Measurements from ENCODE around the gene MSTN. TPM values are rescaled to one million over a fixed set of nuclear protein-coding genes. Genes with fewer than 3 reads are reported as not detected.

MSTN gene
- total RNA-seq, 1 experiment from 2014 or later = not detected

GRCh38 chr2:190079160-190079559 is 16.6 kb upstream of the MSTN start:
- Histone ChIP-seq H3K36me3 (ENCODE audit: low read depth) (no peaks in the 10 kb centered on the region), H3K79me2 (ENCODE audit: low read depth) (no peaks in the 10 kb centered on the region), H3K9me2 (ENCODE audit: insufficient read depth) (no peaks in the 10 kb centered on the region), H3F3A (ENCODE audit: insufficient read depth, low read depth) (no peaks in the 10 kb centered on the region), H3K27me3 (ENCODE audit: insufficient read depth, low read depth) (no peaks in the 10 kb centered on the region), H3K9me3 (ENCODE audit: insufficient read depth, low read depth) (no peaks in the 10 kb centered on the region; the same call in 1 of the 2 replicates), H4K20me1 (ENCODE audit: insufficient read depth) (no peaks in the 10 kb centered on the region), H2AFZ (no peak overlapping the region; the same call in 1 of the 2 replicates), H3K4me1 (replicated peaks; ENCODE audit: insufficient read depth) (no peaks in the 10 kb centered on the region), H3K27ac (no peak overlapping the region), H3K4me3 (no peak overlapping the region), H3K4me2 (no peak overlapping the region)
- intact Hi-C loops (cut with micrococcal nuclease; ENCODE audit: unreplicated experiment) = no loop called here
- ChIA-PET POLR2A (ENCODE audit: unreplicated experiment) (no interaction called here), CTCF (no interaction called here)
- no TSS peak for BruUV-seq (replicated peaks)
- DNase-seq = no peak
- TF ChIP-seq, protein P1, sequence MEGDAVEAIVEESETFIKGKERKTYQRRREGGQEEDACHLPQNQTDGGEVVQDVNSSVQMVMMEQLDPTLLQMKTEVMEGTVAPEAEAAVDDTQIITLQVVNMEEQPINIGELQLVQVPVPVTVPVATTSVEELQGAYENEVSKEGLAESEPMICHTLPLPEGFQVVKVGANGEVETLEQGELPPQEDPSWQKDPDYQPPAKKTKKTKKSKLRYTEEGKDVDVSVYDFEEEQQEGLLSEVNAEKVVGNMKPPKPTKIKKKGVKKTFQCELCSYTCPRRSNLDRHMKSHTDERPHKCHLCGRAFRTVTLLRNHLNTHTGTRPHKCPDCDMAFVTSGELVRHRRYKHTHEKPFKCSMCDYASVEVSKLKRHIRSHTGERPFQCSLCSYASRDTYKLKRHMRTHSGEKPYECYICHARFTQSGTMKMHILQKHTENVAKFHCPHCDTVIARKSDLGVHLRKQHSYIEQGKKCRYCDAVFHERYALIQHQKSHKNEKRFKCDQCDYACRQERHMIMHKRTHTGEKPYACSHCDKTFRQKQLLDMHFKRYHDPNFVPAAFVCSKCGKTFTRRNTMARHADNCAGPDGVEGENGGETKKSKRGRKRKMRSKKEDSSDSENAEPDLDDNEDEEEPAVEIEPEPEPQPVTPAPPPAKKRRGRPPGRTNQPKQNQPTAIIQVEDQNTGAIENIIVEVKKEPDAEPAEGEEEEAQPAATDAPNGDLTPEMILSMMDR (conservative IDR thresholded peaks at IDR 0.05) = no peak
- TF ChIP-seq EZH2 (IDR thresholded peaks at IDR 0.05; ENCODE audit: low read depth) = no peak

DNA sequence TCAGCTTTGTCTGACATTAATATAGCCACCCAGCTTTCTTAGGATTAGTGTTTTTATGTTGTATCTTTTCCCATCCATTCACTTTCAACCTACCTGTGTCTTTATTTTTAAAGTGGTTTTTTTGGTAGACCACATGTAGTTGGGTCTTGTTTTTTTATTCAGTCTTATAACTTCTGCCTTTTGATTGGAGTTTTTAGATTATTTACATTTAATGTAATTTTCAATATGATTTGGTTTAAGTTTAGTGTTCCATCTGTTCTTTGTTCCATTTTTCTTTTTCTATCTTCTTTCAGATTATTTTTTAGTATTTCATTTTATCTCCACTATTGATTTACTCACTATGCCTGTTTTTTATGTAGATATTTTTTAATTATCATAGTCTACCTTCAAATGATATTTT is 13.1 kb upstream of the MSTN start:
- POLR2A ChIA-PET (ENCODE audit: unreplicated experiment) = no interaction called here
- Histone ChIP-seq H3F3A (ENCODE audit: insufficient read depth, low read depth) (no peaks in the 10 kb centered on the region), H3K4me2 (no peak overlapping the region), H3K27ac (no peak overlapping the region), H3K4me1 (replicated peaks; ENCODE audit: insufficient read depth) (no peaks in the 10 kb centered on the region), H3K36me3 (ENCODE audit: low read depth) (no peaks in the 10 kb centered on the region), H3K9me3 (ENCODE audit: insufficient read depth, low read depth) (no peaks in the 10 kb centered on the region; the same call in 1 of the 2 replicates), H3K9me2 (ENCODE audit: insufficient read depth) (no peaks in the 10 kb centered on the region), H4K20me1 (ENCODE audit: insufficient read depth) (no peaks in the 10 kb centered on the region), H3K79me2 (ENCODE audit: low read depth) (no peaks in the 10 kb centered on the region), H2AFZ (no peak overlapping the region), H3K4me3 (no peak overlapping the region), H3K27me3 (ENCODE audit: insufficient read depth, low read depth) (no peaks in the 10 kb centered on the region)
- intact Hi-C loops (cut with micrococcal nuclease; ENCODE audit: unreplicated experiment) = no loop called here
- no peak for DNase-seq
- CTCF ChIA-PET = no interaction called here
- TF ChIP-seq, protein P1 (conservative IDR thresholded peaks at IDR 0.05) = no peak
- TF ChIP-seq EZH2 (IDR thresholded peaks at IDR 0.05; ENCODE audit: low read depth) = no peak
- no TSS peak for BruUV-seq (replicated peaks)

DNA sequence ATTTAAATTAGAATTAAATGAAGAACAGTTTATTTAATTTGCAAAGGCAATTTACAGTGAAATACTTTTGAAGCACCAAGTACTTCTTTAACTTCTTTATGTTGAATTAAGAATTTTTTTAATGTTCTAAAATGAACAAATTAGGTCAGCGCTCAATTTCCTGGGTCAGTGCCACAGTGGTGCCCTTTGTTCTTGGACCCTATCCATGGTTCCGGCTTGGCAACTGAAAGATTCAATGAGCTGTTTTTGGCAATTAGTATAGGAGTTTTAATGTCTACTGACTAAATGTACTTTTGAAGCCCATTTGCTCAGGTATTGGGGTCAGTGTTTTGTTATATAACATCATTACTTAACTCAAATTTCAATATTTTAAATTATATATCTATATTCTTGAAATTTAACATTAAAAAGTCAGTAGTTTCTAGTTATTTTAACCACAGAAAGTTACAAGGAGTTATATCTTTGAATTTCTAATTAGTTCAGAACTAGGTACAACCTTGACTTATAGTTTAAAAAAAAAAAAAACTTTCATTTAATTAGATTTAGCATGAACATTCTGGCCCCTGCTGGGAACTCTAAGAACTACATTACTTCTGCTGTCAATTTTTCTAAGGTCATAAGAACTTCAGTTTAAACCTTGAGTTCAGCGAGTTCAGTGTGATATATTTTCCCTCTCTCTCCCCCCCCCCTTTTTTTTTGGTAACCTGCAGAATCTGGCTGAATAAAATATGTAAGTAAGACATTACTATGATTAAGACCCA is 7.6 kb upstream of the MSTN start:
- Histone ChIP-seq H3K27me3 (ENCODE audit: insufficient read depth, low read depth) (no peaks in the 10 kb centered on the region), H3K4me3 (no peak overlapping the region), H4K20me1 (ENCODE audit: insufficient read depth) (no peaks in the 10 kb centered on the region), H3K9me2 (ENCODE audit: insufficient read depth) (no peaks in the 10 kb centered on the region), H3K79me2 (ENCODE audit: low read depth) (no peaks in the 10 kb centered on the region), H3K4me2 (no peak overlapping the region), H3K27ac (no peak overlapping the region), H2AFZ (no peak overlapping the region), H3F3A (ENCODE audit: insufficient read depth, low read depth) (no peaks in the 10 kb centered on the region), H3K36me3 (ENCODE audit: low read depth) (no peaks in the 10 kb centered on the region), H3K4me1 (replicated peaks; ENCODE audit: insufficient read depth) (no peaks in the 10 kb centered on the region), H3K9me3 (ENCODE audit: insufficient read depth, low read depth) (no peaks in the 10 kb centered on the region)
- peak in 1 of 2 experiments; percentile 6 for DNase-seq
- no TSS peak for BruUV-seq (replicated peaks)
- CTCF ChIA-PET = interaction anchor here (1.0 kb wide), 1 partner anchor 271 kb away, joined by 5 read pairs; no protein-coding TSS in a partner anchor
- no peak for TF ChIP-seq EZH2 (IDR thresholded peaks at IDR 0.05; ENCODE audit: low read depth)
- TF ChIP-seq, protein P1 (conservative IDR thresholded peaks at IDR 0.05) = peak; percentile 71
- POLR2A ChIA-PET (ENCODE audit: unreplicated experiment) = no interaction called here
- intact Hi-C loops (cut with micrococcal nuclease; ENCODE audit: unreplicated experiment) = loop anchor here (1.0 to 5.0 kb wide), 3 partner anchors 271 to 603 kb away; partner anchors contain the start of gene ASNSD1
